GM12878 (cell line): ENCODE data around the gene XPC. TPM values are rescaled to one million over a fixed set of nuclear protein-coding genes. Genes with fewer than 3 reads are reported as not detected.

Experiments
- ATAC-seq: fragments of 200-7000 bp; cut with Tn5 transposase; 3 replicates; pipeline ENCODE4 v1.9.1; 2020; ENCODE audit warnings: mild to moderate bottlenecking, moderate library complexity
- BruUV-seq: library from RNA; stranded (reverse); fragments of 400-500 nt; replicated peaks from 2 replicates; lab custom pipeline; 2021; lab: Mats Ljungman, UMichigan
- CTCF ChIA-PET: fragments of 300-600 bp; sonication (Branson Sonifier 250); formaldehyde crosslinking; extraction: SDS; loops from one replicate; lab custom pipeline; 2021; ENCODE audit warnings: inconsistent platforms; lab: Yijun Ruan, JAX
- POLR2A ChIA-PET: fragments of 350-600 bp; formaldehyde crosslinking; extraction: SDS; loops from one replicate; lab custom pipeline; 2021; ENCODE audit warnings: inconsistent platforms; lab: Charles Lee
- RAD21 ChIA-PET: fragments of 300-600 bp; sonication (Branson Sonifier 250); formaldehyde crosslinking; loops from one replicate; lab custom pipeline; 2023; ENCODE audit warnings: antibody characterized with exemption; ENCODE audit not compliant: unreplicated experiment; lab: Charles Lee
- SMC1A ChIA-PET: fragments of 300-600 bp; sonication (Branson Sonifier 250); formaldehyde crosslinking; loops from one replicate; lab custom pipeline; 2023; ENCODE audit not compliant: unreplicated experiment, uncharacterized antibody; lab: Charles Lee
- DNase-seq: peaks from one replicate; pipeline ENCODE4 v3.0.0-alpha.2; 2011; ENCODE audit warnings: low read depth, low spot score
- FAIRE-seq: peaks from 3 replicates; lab custom pipeline; 2011; peaks lifted over from hg19 to GRCh38; lab: Jason Lieb, UNC
- H2AFZ ChIP-seq: 2 replicates; pipeline ENCODE4 v1.6.0; 2011; ENCODE audit warnings: low read depth, low read length, control low read depth; ENCODE audit not compliant: control insufficient read depth
- H3K27ac ChIP-seq: 2 replicates; pipeline ENCODE4 v1.5.1; 2011; ENCODE audit warnings: control low read depth; ENCODE audit not compliant: control insufficient read depth, insufficient read depth
- H3K27me3 ChIP-seq, 2 experiments: replicated peaks in 1 of 2; 2 replicates each; pipeline versions ENCODE4 v1.6.0 to v1.6.1; 2011; ENCODE audit warnings: low read length in 1 of 2; ENCODE audit not compliant: control insufficient read depth in 2 of 2, insufficient read depth in 2 of 2
- H3K36me3 ChIP-seq, 2 experiments: 2 replicates each; pipeline ENCODE4 v1.5.1; 2011; ENCODE audit warnings: low read length in 1 of 2; ENCODE audit not compliant: control insufficient read depth in 2 of 2, insufficient read depth in 2 of 2
- H3K4me1 ChIP-seq: 2 replicates; pipeline ENCODE4 v1.6.1; 2011; ENCODE audit warnings: mild to moderate bottlenecking, low read length, moderate library complexity, mixed read lengths; ENCODE audit not compliant: control insufficient read depth, insufficient read depth
- H3K4me2 ChIP-seq: 2 replicates; pipeline ENCODE4 v1.6.0; 2011; ENCODE audit warnings: control low read depth; ENCODE audit not compliant: control insufficient read depth, insufficient read depth
- H3K4me3 ChIP-seq: fragments of 200-600 bp; sonication (generic); 2 replicates; pipeline ENCODE4 v1.5.1; 2016
- H3K79me2 ChIP-seq: 2 replicates; pipeline ENCODE4 v1.6.0; 2011; ENCODE audit warnings: low read length; ENCODE audit not compliant: control insufficient read depth, insufficient read depth
- H3K9ac ChIP-seq: 2 replicates; pipeline ENCODE4 v1.8.0; 2011; ENCODE audit warnings: low read length, control low read depth, mixed read lengths; ENCODE audit not compliant: control insufficient read depth, insufficient read depth
- H3K9me3 ChIP-seq: replicated peaks from 3 replicates; pipeline ENCODE4 v1.5.1; 2011; ENCODE audit warnings: mild to moderate bottlenecking, low read length; ENCODE audit not compliant: control insufficient read depth, insufficient read depth
- H4K20me1 ChIP-seq: 2 replicates; pipeline ENCODE4 v1.6.0; 2011; ENCODE audit not compliant: control insufficient read depth, insufficient read depth
- CHD1 ChIP-seq: IDR thresholded peaks from 2 replicates; pipeline ENCODE4 v1.6.1; 2012; ENCODE audit warnings: low read depth, low read length, improper control_type of control experiment
- E2F8 ChIP-seq: fragments of 450-650 bp; IDR thresholded peaks from 2 replicates; pipeline ENCODE4 v1.6.1; 2018; ENCODE audit warnings: mild to moderate bottlenecking, low read depth, moderate library complexity; ENCODE audit not compliant: partially characterized antibody
- ETV6 ChIP-seq, 2 experiments: fragments of 450-650 bp in 1 of 2; IDR thresholded peaks in 1 of 2; conservative IDR thresholded peaks in 1 of 2; 2 replicates each; pipeline ENCODE4 v1.6.1; 2014; ENCODE audit warnings: antibody characterized with exemption in 1 of 2, borderline replicate concordance in 1 of 2, low read depth in 1 of 2, mild to moderate bottlenecking in 1 of 2, moderate library complexity in 1 of 2
- MLLT1 ChIP-seq: fragments of 450-650 bp; IDR thresholded peaks from 2 replicates; pipeline ENCODE4 v1.6.1; 2016; ENCODE audit warnings: mild to moderate bottlenecking
- MYB ChIP-seq: fragments of 150-350 bp; IDR thresholded peaks from 2 replicates; pipeline ENCODE4 v1.6.1; 2014; ENCODE audit warnings: mild to moderate bottlenecking, low read depth, low read length, borderline replicate concordance
- PAX8 ChIP-seq: fragments of 450-650 bp; IDR thresholded peaks from 2 replicates; pipeline ENCODE4 v1.6.1; 2017; ENCODE audit warnings: mild to moderate bottlenecking, moderate library complexity
- TAF1 ChIP-seq: IDR thresholded peaks from 2 replicates; pipeline ENCODE4 v1.6.1; 2011; ENCODE audit warnings: mild to moderate bottlenecking, low read depth, low read length, borderline replicate concordance
- YBX1 ChIP-seq: fragments of 450-650 bp; IDR thresholded peaks from 2 replicates; pipeline ENCODE4 v1.6.1; 2016; ENCODE audit warnings: antibody characterized with exemption
- YY1 ChIP-seq: IDR thresholded peaks from 2 replicates; pipeline ENCODE4 v1.6.1; 2011; ENCODE audit warnings: low read depth, mild to moderate bottlenecking, low read length
- WGBS: methylation state at CpG from one replicate; pipeline ENCODE4 v1.1.6; 2016; ENCODE audit warnings: low lambda C conversion rate; ENCODE audit not compliant: insufficient replicate concordance, insufficient coverage; ENCODE audit errors: missing lambda C conversion rate; 5-methylcytosine and 5-hydroxymethylcytosine counted together
- in situ Hi-C: fragments of 300-500 bp; cut with MboI; formaldehyde crosslinking; loops from 9 replicates; pipeline ENCODE4 v1.14.3; 2018; ENCODE audit warnings: mixed read lengths
- intact Hi-C: fragments of 100-400 bp; cut with micrococcal nuclease; formaldehyde crosslinking; loops from one replicate; pipeline ENCODE4 v1.14.2; 2022; ENCODE audit not compliant: unreplicated experiment
- polyA plus RNA-seq, 11 experiments: library from polyadenylated mRNA; depleted of rRNA in 4 of 11; unstranded in 6 of 11; stranded (reverse) in 5 of 11; fragments of >200 nt; fragmentation: Nextera tagmentation in 4 of 11; fragmentation: Illumina TruSeq in 1 of 11; extraction: Ambion mirVana in 4 of 11; extraction: Trizol in 1 of 11; gene quantifications; 1 replicate in 1 of 11; 2 replicates in 10 of 11; pipeline versions ENCODE4 v1.2.1 to v1.2.3, GENCODE V29; 2011 to 2016; ENCODE audit warnings: inconsistent platforms in 2 of 11, missing spikeins in 2 of 11, low read depth in 1 of 11
- total RNA-seq, 4 experiments: library from RNA; depleted of rRNA in 3 of 4; stranded (reverse); fragments of >200 nt in 3 of 4; fragmentation: Illumina TruSeq in 1 of 4; extraction: Trizol in 1 of 4; gene quantifications; 2 replicates each; pipeline versions ENCODE4 v1.2.1 to v1.2.3, GENCODE V29; 2013 to 2021

The XPC gene
- total and polyA plus RNA-seq, 10 of the 15 experiments (the other 5 are each of a cell fraction or from before 2014, with no cell fraction given): 4.0 to 48.3 (median 29.8) TPM

GRCh38 chr3:14133876-14134275 is 44.5 kb downstream of the XPC start (continued):
- TF ChIP-seq MLLT1 (no peak), MYB (no peak), YBX1 (no peak)

GRCh38 chr3:14133188-14133800 is 45.1 kb downstream of the XPC start:
- SMC1A ChIA-PET: no interaction called here
- CTCF ChIA-PET: no interaction called here
- Histone ChIP-seq H3K27me3 (no peaks in the 10 kb centered on the region), H3K79me2 (peaks cover 5% of the 10 kb centered on the region; the same call in 1 of the 2 replicates), H3K4me3 (no peak overlapping the region), H3K4me1 (no peaks in the 10 kb centered on the region), H3K9ac (no peak overlapping the region), H3K27ac (no peak overlapping the region), H3K4me2 (no peak overlapping the region), H4K20me1 (no peaks in the 10 kb centered on the region), H3K36me3 (peaks cover 22 to 27% of the 10 kb centered on the region in 2 experiments), H2AFZ (no peak overlapping the region), H3K9me3 (no peaks in the 10 kb centered on the region)
- 92% methylated on average over 10 of the region's 10 CpGs for WGBS
- POLR2A ChIA-PET: interaction anchor here (1.1 kb wide), 1 partner anchor 8 kb away, joined by 3 read pairs; no protein-coding TSS in a partner anchor
- no peak for ATAC-seq
- intact Hi-C loops: no loop called here
- FAIRE-seq: no peak
- BruUV-seq: no TSS peak
- in situ Hi-C loops: no loop called here
- RAD21 ChIA-PET: no interaction called here
- TF ChIP-seq ETV6 (conservative IDR thresholded peaks at IDR 0.05 in 1 of 2, IDR thresholded peaks at IDR 0.05 in 1 of 2; ENCODE audit: borderline replicate concordance in 1 of 2, low read depth in 1 of 2) (no peak), TAF1 (no peak), YY1 (no peak), E2F8 (no peak), PAX8 (no peak), CHD1 (no peak)
- DNase-seq: no peak
